Activated CD4-positive, alpha-beta T cell treated with anti-CD3 and anti-CD28 coated beads, Interleukin-2, Interleukin-4, amounts not matched to agents 100 ng/mL and 50 ng/mL, durations not matched to agents 16 hours and 8 hours (primary cell): ENCODE results near the gene ASTN2.

Experiments
- DNase-seq: peaks from one replicate; pipeline ENCODE4 v3.0.0-alpha.2; 2020; ENCODE audit warnings: low spot score

ASTN2 gene

GRCh38 chr9:116736399-116737151, 678.3 kb downstream of the ASTN2 start:
- no peak for DNase-seq

GRCh38 chr9:116733010-116733641, 681.7 kb downstream of the ASTN2 start:
- no peak for DNase-seq

DNA sequence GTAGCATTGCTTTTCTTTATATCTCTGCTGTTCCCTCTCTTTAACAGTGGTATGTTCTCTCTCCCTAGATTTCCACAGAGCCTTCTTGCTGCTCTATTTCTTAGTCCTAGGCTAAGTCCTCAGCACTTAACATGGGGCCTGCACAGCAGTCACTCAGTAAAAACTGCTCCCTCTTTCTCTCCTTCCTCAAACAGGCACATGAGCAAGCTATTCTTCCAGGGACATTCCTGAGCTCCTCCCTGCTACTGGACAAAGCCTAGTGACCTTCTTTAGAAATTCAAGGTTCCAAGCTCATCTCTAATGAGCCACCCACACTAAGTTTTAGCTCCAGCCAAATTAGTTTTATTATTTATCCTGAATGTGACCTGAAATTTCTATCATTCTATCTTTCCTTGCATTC, 688.3 kb downstream of the ASTN2 start:
- DNase-seq: no peak

- no peak for DNase-seq
These were observed 690.7 kb downstream of the ASTN2 start for GRCh38 chr9:116724123-116724522.

GRCh38 chr9:116721944-116722343, 692.9 kb downstream of the ASTN2 start:
- no peak for DNase-seq

- DNase-seq: no peak
These were observed 693.4 kb downstream of the ASTN2 start for GRCh38 chr9:116721411-116721810.

DNA sequence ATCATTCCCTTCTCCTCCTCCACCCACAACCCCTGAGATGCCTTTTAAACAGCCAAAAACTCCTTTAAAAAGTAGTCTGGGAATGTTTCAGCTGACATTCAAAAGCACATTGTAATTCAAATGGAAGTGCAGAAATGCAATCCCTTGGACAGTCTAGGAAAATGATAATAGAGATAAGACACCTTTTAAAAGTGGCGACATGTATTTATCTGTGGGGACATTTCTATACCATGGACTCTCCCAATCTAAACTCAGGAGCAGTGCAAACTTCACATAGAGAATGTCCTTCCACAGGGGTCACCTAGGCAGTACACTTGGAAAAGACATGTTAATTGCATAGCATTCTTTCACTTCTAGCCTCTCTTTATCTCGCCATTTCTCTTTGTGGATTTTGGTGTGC, 694.7 kb downstream of the ASTN2 start:
- DNase-seq: no peak

DNA sequence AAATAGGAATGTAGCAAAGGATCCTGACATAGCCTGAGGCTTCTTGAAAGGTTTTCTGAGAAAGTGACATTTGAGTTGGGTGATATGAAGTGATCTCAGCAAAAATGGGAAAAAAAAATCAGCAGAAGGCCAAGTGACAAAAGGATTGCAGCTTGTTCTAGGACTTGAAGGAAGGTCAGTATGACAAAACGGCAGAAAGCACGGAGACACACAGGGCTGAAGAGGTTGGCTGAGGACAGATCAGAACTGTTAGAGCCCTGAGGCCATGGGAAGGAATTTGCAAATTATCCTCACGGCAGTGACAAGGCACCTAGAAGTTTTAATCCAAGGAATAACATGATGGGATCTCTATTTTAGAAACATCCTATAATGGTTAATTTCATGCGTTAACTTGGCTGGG, 696.7 kb downstream of the ASTN2 start:
- DNase-seq: no peak

GRCh38 chr9:116717150-116717549, 697.7 kb downstream of the ASTN2 start:
- no peak for DNase-seq

DNA sequence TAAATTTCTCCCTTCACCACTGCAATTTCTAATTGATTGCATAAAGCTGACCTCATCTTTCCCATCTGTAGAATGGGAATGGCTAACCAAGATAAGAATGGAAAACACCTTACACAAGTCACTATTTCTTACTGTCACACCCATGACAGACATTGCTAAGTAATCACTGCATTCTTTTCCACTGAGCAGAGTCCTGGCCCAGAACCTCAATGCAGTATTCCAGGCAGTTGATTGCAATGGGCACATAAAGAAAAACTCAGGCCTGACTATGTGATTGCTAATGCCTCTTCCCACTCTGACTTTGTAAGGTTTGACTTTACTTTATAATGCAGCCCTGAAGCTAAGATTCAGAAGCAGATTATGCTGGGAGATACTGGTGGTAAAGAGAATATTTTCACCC, 698.4 kb downstream of the ASTN2 start:
- DNase-seq: no peak

DNA sequence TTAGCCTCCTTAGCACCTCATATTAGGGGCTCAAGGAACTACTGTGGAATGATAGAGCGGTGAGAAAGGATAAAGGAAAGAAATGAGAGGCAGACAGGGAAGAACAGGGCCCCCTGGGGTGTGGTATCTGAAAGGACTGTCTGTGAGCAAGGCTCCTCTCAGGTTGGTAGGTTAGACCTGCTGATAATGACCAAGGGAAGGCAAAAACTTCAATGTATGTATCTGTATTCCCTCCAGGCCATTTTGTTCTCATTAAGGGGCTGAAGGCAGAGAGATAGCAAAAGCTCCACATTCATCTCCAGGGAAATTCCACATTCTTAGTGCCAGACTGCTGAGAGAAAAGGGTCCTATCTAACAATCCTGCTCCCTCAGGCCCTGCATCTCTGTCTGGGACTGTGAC, 699.1 kb downstream of the ASTN2 start:
- DNase-seq: no peak

DNA sequence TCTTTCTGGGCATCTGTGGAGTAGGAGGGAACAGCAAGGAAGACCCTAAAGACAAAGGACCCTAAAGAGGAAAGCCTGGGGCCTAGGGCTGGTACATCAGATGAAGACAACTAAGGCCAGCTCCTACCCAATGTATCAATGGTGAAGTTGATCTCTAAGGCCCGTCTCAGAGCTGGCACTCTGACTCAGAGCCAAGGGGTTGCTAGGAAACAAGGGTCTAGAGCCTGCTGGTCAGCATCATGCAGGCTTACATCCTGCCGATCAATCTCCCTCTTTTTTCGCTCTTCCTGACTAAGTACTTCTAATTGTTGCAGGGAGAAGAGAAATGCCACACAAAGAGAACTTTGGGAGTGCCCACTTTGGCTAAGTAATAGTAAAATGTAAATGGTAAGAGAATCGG, 701.6 kb downstream of the ASTN2 start:
- no peak for DNase-seq

- no peak for DNase-seq
These were observed 702.1 kb downstream of the ASTN2 start for GRCh38 chr9:116712781-116713180.

DNA sequence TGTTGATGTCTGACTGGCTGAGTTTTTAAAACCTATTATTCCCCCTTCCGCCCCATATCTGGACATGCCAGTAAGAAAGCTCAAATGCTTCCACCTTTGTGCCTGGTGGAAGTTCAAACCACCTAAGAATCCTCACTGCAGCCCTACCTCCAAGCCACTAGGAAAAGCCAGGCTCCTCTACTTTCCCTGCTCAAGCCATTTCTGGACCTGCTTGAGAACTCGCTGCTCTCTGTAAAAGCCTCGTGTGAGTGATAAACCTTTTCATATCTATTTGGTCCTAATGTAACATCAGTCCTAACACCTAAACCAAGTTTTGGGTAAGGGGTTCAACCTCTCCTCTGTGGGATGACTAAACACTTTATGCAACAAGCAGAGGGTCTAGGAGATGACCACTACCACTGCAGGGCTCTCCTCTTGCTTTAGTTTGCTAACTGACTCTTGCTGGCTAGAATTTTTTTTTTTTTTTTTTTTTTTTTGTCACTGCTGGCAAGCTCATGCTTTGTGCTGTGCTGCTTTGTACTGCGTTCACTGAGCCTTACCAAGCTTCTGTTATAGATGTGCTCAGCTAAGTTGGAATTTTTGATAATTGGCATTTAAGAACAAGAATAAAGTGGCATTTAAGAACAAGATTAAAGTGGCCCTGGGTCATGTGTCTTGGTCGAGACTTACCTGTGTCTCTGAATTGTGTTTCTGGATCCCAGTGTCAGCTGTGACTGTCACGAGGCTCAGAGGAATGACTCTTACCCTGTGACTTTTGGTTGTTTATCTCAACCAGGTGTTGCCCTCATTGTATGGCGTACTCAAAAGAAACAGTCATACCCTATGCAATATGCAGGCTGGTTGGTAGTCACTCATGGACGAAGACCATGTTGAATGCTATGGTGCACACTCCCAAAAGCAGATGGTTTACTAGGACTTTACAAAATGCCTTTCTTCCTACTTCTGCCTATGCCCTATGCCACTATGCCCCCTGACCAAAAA, 708.3 kb downstream of the ASTN2 start:
- DNase-seq: no peak

DNA sequence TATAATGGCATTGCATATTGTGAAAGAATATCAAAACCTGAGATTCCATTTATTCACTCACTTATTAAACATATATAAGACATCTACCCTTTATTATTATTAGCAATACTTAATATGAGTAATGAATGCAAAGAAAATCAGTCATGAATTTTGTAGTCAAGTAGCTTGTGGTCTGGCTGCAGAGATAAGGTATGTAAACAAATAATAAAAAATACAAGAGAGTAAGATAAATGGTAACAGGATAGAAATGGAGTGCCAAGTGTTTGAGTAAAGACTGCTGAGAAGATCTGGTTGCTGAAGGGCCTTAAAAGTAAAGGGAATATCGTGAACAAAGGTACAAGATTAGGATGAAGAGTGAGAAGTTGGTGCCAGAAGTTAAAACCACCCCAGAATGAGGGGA, 709.3 kb downstream of the ASTN2 start:
- DNase-seq: no peak

DNA sequence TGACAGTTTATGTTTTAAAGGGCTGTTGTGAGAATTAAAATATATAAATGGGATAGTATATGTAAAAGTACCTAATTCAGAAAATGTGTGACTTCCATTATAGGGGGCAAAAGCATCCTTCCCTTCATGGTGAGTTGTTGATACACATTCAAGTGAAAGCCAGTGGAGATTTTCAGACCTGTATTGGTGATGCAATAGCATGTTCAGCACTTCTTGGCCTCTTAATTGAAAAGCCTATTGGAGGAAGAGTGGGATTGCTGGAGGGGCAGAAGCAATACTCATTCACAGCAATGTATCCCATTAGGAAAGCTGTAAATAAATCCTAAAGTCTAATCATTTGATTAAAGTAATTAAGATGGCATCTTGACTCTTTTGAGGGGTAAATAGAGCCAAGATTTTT, 710.4 kb downstream of the ASTN2 start:
- DNase-seq: no peak

DNA sequence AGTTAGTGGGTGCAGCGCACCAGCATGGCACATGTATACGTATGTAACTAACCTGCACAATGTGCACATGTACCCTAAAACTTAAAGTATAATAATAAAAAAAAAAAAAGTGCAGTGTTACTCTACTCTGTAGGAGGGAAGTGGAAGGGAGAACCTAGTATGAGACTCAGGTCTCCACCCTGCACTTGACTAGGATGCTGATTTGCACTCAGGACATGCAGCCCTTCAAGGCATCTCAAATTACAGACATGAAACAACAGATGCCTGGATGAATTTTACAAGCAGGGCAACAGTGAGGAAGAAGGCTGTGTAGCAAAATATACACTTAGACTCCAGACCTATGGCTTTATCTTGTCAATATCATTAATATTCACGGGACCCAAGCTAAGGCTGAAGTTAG, 711.2 kb downstream of the ASTN2 start:
- no peak for DNase-seq

DNA sequence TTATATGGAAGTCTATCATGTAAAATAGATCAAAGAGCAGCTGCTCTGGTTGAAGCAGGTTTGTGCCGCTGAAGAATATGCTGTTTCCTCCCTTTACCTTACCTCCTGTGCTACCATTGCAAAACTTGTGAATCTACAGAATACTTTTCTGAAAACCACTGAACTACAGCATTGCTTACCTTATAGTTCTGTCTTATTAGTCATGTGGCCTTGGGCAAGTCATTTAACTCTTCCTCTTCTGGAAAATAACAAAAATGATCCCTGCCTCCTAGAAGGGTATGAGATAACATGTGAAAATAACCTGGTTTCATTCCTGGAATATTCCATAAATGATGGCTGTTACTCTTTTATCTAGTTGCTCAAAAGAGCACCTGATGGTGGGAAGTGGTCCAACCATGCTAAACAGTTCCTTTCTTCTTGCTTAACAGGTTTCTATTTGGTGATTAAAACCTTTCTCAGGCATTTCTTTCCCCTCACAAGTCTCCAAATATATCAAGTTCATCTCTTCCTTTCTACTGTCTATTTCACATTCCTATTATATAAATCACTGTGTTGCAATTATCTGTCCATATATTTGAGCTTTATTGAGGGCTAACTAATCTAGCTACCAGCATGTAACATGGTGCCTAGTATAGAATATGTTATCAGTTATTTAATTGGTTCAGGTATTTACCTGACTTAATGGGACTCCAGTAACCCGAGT, 712.8 kb downstream of the ASTN2 start:
- peak; percentile 32 for DNase-seq

- DNase-seq: peak; percentile 69
These were observed 713.7 kb downstream of the ASTN2 start for GRCh38 chr9:116700882-116701865.

GRCh38 chr9:116700279-116700678, 714.6 kb downstream of the ASTN2 start:
- no peak for DNase-seq

DNA sequence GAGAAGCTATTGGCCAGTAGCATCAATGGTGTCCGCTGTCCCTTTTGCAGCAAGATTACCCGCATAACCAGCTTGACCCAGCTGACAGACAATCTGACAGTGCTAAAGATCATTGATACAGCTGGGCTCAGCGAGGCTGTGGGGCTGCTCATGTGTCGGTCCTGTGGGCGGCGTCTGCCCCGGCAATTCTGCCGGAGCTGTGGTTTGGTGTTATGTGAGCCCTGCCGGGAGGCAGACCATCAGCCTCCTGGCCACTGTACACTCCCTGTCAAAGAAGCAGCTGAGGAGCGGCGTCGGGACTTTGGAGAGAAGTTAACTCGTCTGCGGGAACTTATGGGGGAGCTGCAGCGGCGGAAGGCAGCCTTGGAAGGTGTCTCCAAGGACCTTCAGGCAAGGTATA, 717.0 kb downstream of the ASTN2 start:
- DNase-seq: no peak
